ENCODE results near the gene CRYBG2. TPM values are rescaled to one million over a fixed set of nuclear protein-coding genes. Genes with fewer than 3 reads are reported as not detected.
"Not testable (repeated sequence)": the region's sequence is repeated elsewhere in the genome, so short reads cannot be mapped to it uniquely, and the experiment has no call there.

The CRYBG2 gene
- total and polyA plus RNA-seq, 7 donors, result 0.01 to 2.9 (median 0.56) TPM; not detected in 4

GRCh38 chr1:26330276-26330675 is 23.7 kb downstream of the CRYBG2 start:
- TF ChIP-seq CTCF (IDR thresholded peaks at IDR 0.05), result no peak
- Histone ChIP-seq H3K27ac (no peak overlapping the region), H3K4me3 (no peak overlapping the region), H3K36me3 (ENCODE audit: insufficient read depth in 1 of 2, low read depth in 1 of 2) (no peaks in the 10 kb centered on the region), H3K27me3 (ENCODE audit: insufficient read depth in 3 of 3, low read length in 2 of 3) (peaks cover 0 to 20% (median 2%) of the 10 kb centered on the region in 3 donors), H3K9me3 (no peaks in the 10 kb centered on the region), H3K4me1 (peaks cover 7% of the 10 kb centered on the region)
- ATAC-seq, result no peak
- DNase-seq, result no peak
- 79 to 87% (median 84%) methylated on average over 5 of the region's 5 CpGs for WGBS, 3 donors
- intact Hi-C loops (cut with DNase I), result no loop called here

DNA sequence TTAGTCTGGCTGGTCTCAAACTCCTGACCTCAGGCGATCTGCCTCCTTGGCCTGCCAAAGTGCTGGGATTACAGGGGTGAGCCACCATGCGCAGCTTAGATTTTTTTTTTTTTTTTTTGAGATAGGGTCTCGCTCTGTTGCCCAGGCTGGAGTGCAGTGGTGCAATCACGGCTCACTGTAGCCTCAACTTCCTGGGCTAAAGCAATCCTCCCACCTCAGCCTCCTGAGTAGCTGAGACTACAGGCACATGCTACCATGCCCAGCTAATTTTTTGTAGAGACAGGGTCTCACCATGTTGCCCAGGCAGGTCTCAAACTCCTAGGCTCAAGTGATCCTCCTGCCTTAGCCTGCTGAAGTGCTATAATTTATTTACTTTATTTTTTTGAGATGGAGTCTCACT is 24.6 kb downstream of the CRYBG2 start:
- H3K27me3 ChIP-seq (ENCODE audit: insufficient read depth in 3 of 3, low read length in 2 of 3), result peaks cover 0 to 12% (median 0%) of the 10 kb centered on the region in 3 donors
- intact Hi-C loops (cut with DNase I), result loop anchor here (10.0 kb wide), 2 partner anchors 165 to 225 kb away; partner anchors contain the start of genes C1orf232 (in 1 of the 2) and ZNF593 (in 1 of the 2)
- H3K36me3 ChIP-seq (ENCODE audit: insufficient read depth in 1 of 2, low read depth in 1 of 2); H3K4me3 ChIP-seq; H3K9me3 ChIP-seq; H3K27ac ChIP-seq; DNase-seq; H3K4me1 ChIP-seq; ATAC-seq: not testable (repeated sequence)
- WGBS, 3 donors, result 91 to 95% (median 91%) methylated on average over 4 of the region's 4 CpGs

DNA sequence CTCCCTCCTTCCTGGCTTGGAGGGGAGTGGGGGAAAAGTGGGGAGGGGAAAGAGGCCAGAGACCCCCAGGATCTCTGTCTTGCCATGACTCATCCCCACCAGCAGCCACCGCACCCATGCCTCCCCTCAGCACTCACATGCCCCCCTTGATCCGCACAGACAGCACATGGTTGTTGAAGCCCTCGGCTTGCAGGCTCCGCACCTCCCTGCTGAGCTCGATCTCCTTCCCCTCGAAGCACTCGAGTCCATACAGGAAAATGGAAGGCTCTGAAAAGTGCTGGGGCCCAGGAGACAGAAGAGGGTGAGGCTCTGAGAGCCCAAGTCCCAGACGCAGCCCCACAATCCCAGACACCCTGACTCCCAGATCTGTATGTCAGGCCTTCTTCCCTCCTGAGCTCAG is 25.3 kb downstream of the CRYBG2 start:
- intact Hi-C loops (cut with DNase I), result loop anchor here (10.0 kb wide), 2 partner anchors 164 to 224 kb away; partner anchors contain the start of genes C1orf232 (in 1 of the 2) and ZNF593 (in 1 of the 2)
- Histone ChIP-seq H3K36me3 (ENCODE audit: insufficient read depth in 1 of 2, low read depth in 1 of 2) (no peaks in the 10 kb centered on the region), H3K4me3 (no peak overlapping the region), H3K9me3 (no peaks in the 10 kb centered on the region), H3K4me1 (peaks cover 7% of the 10 kb centered on the region), H3K27me3 (ENCODE audit: insufficient read depth in 3 of 3, low read length in 2 of 3) (peaks cover 0 to 5% (median 0%) of the 10 kb centered on the region in 3 donors), H3K27ac (no peak overlapping the region)
- no peak for TF ChIP-seq CTCF (IDR thresholded peaks at IDR 0.05)
- 73 to 84% (median 74%) methylated on average over 7 to 8 of the region's 8 CpGs for WGBS, 3 donors
- DNase-seq (no peak), ATAC-seq (no peak)

DNA sequence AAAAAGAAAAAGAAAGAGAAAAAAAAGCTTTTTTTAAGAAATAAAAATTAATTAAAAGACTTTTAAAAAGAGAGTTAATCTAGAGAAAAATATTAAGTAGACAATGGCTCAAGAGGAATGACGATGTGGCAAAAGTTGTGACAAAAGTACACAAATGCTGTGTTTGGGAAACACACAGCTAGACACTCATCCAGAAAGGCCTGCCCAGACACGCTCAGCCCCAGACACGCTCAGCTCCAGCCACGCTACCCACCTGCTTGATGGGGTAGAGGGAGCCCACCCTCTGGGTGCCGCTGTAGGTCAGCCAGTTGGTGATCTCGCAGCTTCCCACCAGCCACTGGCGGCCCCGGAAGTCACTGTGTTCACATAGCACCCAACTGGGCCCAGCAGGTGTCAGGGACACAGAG is 26.0 kb downstream of the CRYBG2 start:
- 70 to 76% (median 71%) methylated on average over 8 of the region's 8 CpGs for WGBS, 3 donors
- no peak overlapping the region for H3K27ac ChIP-seq
- peaks cover 0 to 5% (median 0%) of the 10 kb centered on the region in 3 donors for H3K27me3 ChIP-seq (ENCODE audit: insufficient read depth in 3 of 3, low read length in 2 of 3)
- peaks cover 7% of the 10 kb centered on the region for H3K4me1 ChIP-seq
- DNase-seq, result no peak
- TF ChIP-seq CTCF (IDR thresholded peaks at IDR 0.05), result no peak
- no peak overlapping the region for H3K4me3 ChIP-seq
- intact Hi-C loops (cut with DNase I), result loop anchor here (10.0 kb wide), 2 partner anchors 163 to 223 kb away; partner anchors contain the start of genes C1orf232 (in 1 of the 2) and ZNF593 (in 1 of the 2)
- ATAC-seq, result no peak
- H3K9me3 ChIP-seq, result no peaks in the 10 kb centered on the region
- H3K36me3 ChIP-seq (ENCODE audit: insufficient read depth in 1 of 2, low read depth in 1 of 2), result no peaks in the 10 kb centered on the region

DNA sequence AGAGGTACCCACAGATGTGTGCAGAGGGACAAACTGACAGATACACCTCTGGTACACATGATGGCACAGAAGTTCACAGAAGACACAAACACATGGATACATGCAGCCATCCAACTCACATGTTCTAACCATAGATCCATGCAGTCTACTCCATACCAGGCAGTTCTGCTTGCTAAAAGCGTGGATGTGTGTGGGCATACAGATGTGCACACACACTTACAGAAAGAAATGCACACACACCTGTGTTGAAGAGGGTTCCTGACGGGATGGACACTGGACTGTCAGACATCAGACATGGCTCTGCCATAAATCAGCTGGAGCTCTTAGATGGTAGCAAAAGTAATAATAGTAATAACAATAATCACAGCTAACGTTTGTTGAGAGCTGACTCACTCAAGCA is 29.4 kb downstream of the CRYBG2 start:
- Histone ChIP-seq H3K36me3 (ENCODE audit: insufficient read depth in 1 of 2, low read depth in 1 of 2) (no peaks in the 10 kb centered on the region), H3K27ac (no peak overlapping the region), H3K4me3 (no peak overlapping the region), H3K4me1 (peaks cover 4% of the 10 kb centered on the region), H3K9me3 (no peaks in the 10 kb centered on the region), H3K27me3 (ENCODE audit: insufficient read depth in 3 of 3, low read length in 2 of 3) (peaks cover 0 to 3% (median 0%) of the 10 kb centered on the region in 3 donors)
- intact Hi-C loops (cut with DNase I), result loop anchor here (5.0 to 10.0 kb wide), 3 partner anchors 157 to 220 kb away; partner anchors contain the start of genes C1orf232 (in 2 of the 2) and ZNF593 (in 2 of the 2)
- ATAC-seq (no peak), DNase-seq (no peak)
- 74 to 83% (median 83%) methylated on average over 3 of the region's 3 CpGs for WGBS, 3 donors
- TF ChIP-seq CTCF (IDR thresholded peaks at IDR 0.05), result no peak
